ENCODE data around the gene STK32B. TPM values are rescaled to one million over a fixed set of nuclear protein-coding genes. Genes with fewer than 3 reads are reported as not detected.

Gene STK32B
- total and polyA plus RNA-seq, 2 donors (not counting 3 experiments of a cell fraction or from before 2014, with no cell fraction given): 5.6 to 7.8 TPM

- no peak for FAIRE-seq
- Histone ChIP-seq H2AFZ (ENCODE audit: low read depth, low read length) (no peak overlapping the region), H3K36me3 (ENCODE audit: control insufficient read depth in 2 of 2, extremely low read depth in 1 of 2, insufficient read depth in 2 of 2, low read length in 2 of 2) (no peaks in the 10 kb centered on the region), H3K79me2 (ENCODE audit: control insufficient read depth, insufficient read depth, low read length) (no peaks in the 10 kb centered on the region), H3K9me3 (replicated peaks; ENCODE audit: control insufficient read depth, insufficient read depth, low read length) (no peaks in the 10 kb centered on the region), H3K4me1 (ENCODE audit: control insufficient read depth, extremely low read depth, insufficient read depth, low read length) (no peaks in the 10 kb centered on the region), H3K27ac (ENCODE audit: insufficient read depth, low read depth, low read length) (no peak overlapping the region), H3K4me2 (ENCODE audit: insufficient read depth, low read length) (no peak overlapping the region), H3K9me1 (replicated peaks; ENCODE audit: control insufficient read depth, extremely low read depth, insufficient read depth, low read length) (no peaks in the 10 kb centered on the region), H3K4me3 (replicated peaks in 1 of 3; ENCODE audit: insufficient read depth in 1 of 3, low read depth in 1 of 3, low read length in 3 of 3) (no peak overlapping the region), H3K27me3 (ENCODE audit: control insufficient read depth in 2 of 2, insufficient read depth in 2 of 2, low read length in 2 of 2) (no peaks in the 10 kb centered on the region), H4K20me1 (replicated peaks; ENCODE audit: control insufficient read depth, extremely low read depth, insufficient read depth, low read length) (no peaks in the 10 kb centered on the region), H3K9ac (replicated peaks; ENCODE audit: extremely low read depth, insufficient read depth, low read length) (no peak overlapping the region)
- TF ChIP-seq FOS (IDR thresholded peaks at IDR 0.05; ENCODE audit: borderline replicate concordance, insufficient read depth, low read length) (no peak), POLR2A (IDR thresholded peaks at IDR 0.05; ENCODE audit: low read depth, low read length) (no peak), EZH2 (IDR thresholded peaks at IDR 0.05; ENCODE audit: borderline replicate concordance, low read depth, low read length, severe bottlenecking) (no peak), MAX (IDR thresholded peaks at IDR 0.05; ENCODE audit: insufficient read depth, insufficient read length) (no peak), CTCF (IDR thresholded peaks at IDR 0.05; ENCODE audit: extremely low read depth in 1 of 2, insufficient read depth in 1 of 2, low read depth in 1 of 2, low read length in 2 of 2) (no peak), MYC (IDR thresholded peaks at IDR 0.05; ENCODE audit: low read depth, low read length) (no peak), GATA2 (IDR thresholded peaks at IDR 0.05; ENCODE audit: insufficient read depth, insufficient read length, low read depth, low read length) (no peak), POLR2AphosphoS5 (IDR thresholded peaks at IDR 0.05; ENCODE audit: insufficient read depth, low read depth, low read length) (no peak), JUN (IDR thresholded peaks at IDR 0.05; ENCODE audit: borderline replicate concordance, insufficient read depth, insufficient read length, low read depth) (no peak)
- no TSS peak for BruUV-seq (replicated peaks)
- ChIA-PET CTCF (interaction anchor here (0.9 kb wide), 1 partner anchor 75 kb away, joined by 3 read pairs; no protein-coding TSS in a partner anchor), POLR2A (interaction anchor here (0.5 kb wide), 1 partner anchor 262 kb away, joined by 4 read pairs; no protein-coding TSS in a partner anchor)
- dilution Hi-C loops (cut with MboI; ENCODE audit: extremely low pct_ligation_motif_present, low sequenced_read_pairs) (no loop called here), intact Hi-C loops (cut with micrococcal nuclease) (no loop called here)
- no peak for DNase-seq (ENCODE audit: low read depth, low spot score)
Measured at GRCh38 chr4:5125321-5125720, 74.0 kb downstream of the STK32B start.

Measured in endothelial cell of umbilical vein (primary cell).